SK-N-MC (cell line): ENCODE results near the gene SMC5.

Experiments
- EZH2 ChIP-seq: fragments of 200-600 bp; sonication (generic); IDR thresholded peaks from one replicate; pipeline ENCODE4 v1.6.1; 2017; ENCODE audit warnings: antibody characterized with exemption
- POLR2AphosphoS5 ChIP-seq: IDR thresholded peaks from 2 replicates; pipeline ENCODE4 v1.6.1; 2012; ENCODE audit warnings: mild to moderate bottlenecking, low read depth, low read length, borderline replicate concordance

DNA sequence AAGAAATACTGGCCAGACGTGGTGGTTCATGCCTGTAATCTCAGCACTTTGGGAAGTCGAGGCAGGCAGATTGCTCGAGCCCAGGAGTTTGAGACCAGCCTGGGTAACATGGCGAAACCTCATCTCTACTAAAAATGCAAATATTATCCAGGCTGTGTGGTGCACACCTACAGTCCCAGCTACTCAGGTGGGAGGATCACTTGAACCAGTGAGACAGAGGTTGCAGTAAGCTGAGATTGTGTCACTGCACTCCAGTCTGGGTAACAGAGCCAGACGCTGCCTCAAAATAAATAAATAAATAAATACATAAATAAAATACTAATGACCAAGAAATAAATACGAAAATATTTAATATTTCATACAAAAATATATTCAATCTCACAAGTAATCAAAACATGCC is 136.9 kb downstream of the SMC5 start:
- TF ChIP-seq POLR2AphosphoS5 (no peak), EZH2 (no peak)
